GM18498 (cell line): ENCODE data around the gene SLC6A12.

Source experiments
- ATAC-seq: cut with Tn5 transposase; IDR thresholded peaks from one replicate; pipeline ENCODE4 v1.9.1; 2021; ENCODE audit warnings: mild to moderate bottlenecking, moderate library complexity; ENCODE audit not compliant: unreplicated experiment

SLC6A12 gene

GRCh38 chr12:167959-168600 is 45.9 kb downstream of the SLC6A12 start:
- no peak for ATAC-seq

GRCh38 chr12:166425-167075 is 47.4 kb downstream of the SLC6A12 start:
- no peak for ATAC-seq

GRCh38 chr12:165862-166368 is 48.0 kb downstream of the SLC6A12 start:
- ATAC-seq = no peak

GRCh38 chr12:164207-164606 is 49.8 kb downstream of the SLC6A12 start:
- ATAC-seq = no peak

GRCh38 chr12:163406-163986 is 50.5 kb downstream of the SLC6A12 start:
- ATAC-seq = no peak

GRCh38 chr12:162467-163307 is 51.3 kb downstream of the SLC6A12 start:
- ATAC-seq = no peak

GRCh38 chr12:161823-162222 is 52.1 kb downstream of the SLC6A12 start:
- no peak for ATAC-seq

- ATAC-seq = no peak
Measured at GRCh38 chr12:160858-161257, 53.1 kb downstream of the SLC6A12 start.

GRCh38 chr12:159156-159782 is 54.7 kb downstream of the SLC6A12 start:
- no peak for ATAC-seq

GRCh38 chr12:157644-158043 is 56.3 kb downstream of the SLC6A12 start:
- no peak for ATAC-seq

- ATAC-seq = no peak
Measured at GRCh38 chr12:156945-157344, 57.0 kb downstream of the SLC6A12 start.

- no peak for ATAC-seq
Measured at GRCh38 chr12:155646-156045, 58.3 kb downstream of the SLC6A12 start.

GRCh38 chr12:155006-155405 is 59.0 kb downstream of the SLC6A12 start:
- no peak for ATAC-seq

- ATAC-seq = no peak
Measured at GRCh38 chr12:154058-154457, 59.9 kb downstream of the SLC6A12 start.

GRCh38 chr12:153080-153746 is 60.7 kb downstream of the SLC6A12 start:
- no peak for ATAC-seq

GRCh38 chr12:152440-152839 is 61.5 kb downstream of the SLC6A12 start:
- ATAC-seq = no peak

GRCh38 chr12:151579-151978 is 62.4 kb downstream of the SLC6A12 start:
- no peak for ATAC-seq

- no peak for ATAC-seq
Measured at GRCh38 chr12:148676-149416, 65.1 kb downstream of the SLC6A12 start.

- no peak for ATAC-seq
Measured at GRCh38 chr12:147242-147641, 66.7 kb downstream of the SLC6A12 start.
